Transverse colon (tissue), 3 donors: ENCODE measurements around the gene SP1.

Source experiments
- CTCF ChIP-seq, 5 experiments: fragments of 200-600 bp in 3 of 5; fragments of 450-650 bp in 2 of 5; sonication (generic) in 3 of 5; IDR thresholded peaks; 1 replicate in 2 of 5; 2 replicates in 3 of 5; pipeline ENCODE4 v1.5.1; 2016 to 2017; ENCODE audit warnings: antibody characterized with exemption in 5 of 5, inconsistent platforms in 3 of 5, mild to moderate bottlenecking in 2 of 5, moderate library complexity in 1 of 5
- EP300 ChIP-seq: sonication (generic); formaldehyde crosslinking; IDR thresholded peaks from one replicate; pipeline ENCODE4 v1.6.1; 2017; ENCODE audit warnings: antibody characterized with exemption, low read depth
- POLR2A ChIP-seq: fragments of 450-650 bp; IDR thresholded peaks from one replicate; pipeline ENCODE4 v1.6.1; 2016; ENCODE audit warnings: antibody characterized with exemption, mild to moderate bottlenecking, moderate library complexity

GRCh38 chr12:53345486-53346188, 34.3 kb upstream of the SP1 start:
- TF ChIP-seq CTCF (IDR thresholded peaks at IDR 0.05) (no peak), POLR2A (no peak), EP300 (no peak)
